Mesothelial cell of epicardium (in vitro differentiated cells): ENCODE data around the gene SLAIN2. TPM values are rescaled to one million over a fixed set of nuclear protein-coding genes. Genes with fewer than 3 reads are reported as not detected.
A peak's percentile ranks its signal among the peaks of the same experiment; 100 is the strongest.
"Not testable (repeated sequence)": the region's sequence is repeated elsewhere in the genome, so short reads cannot be mapped to it uniquely, and the experiment has no call there.

Source experiments
- DNase-seq, 2 experiments: peaks; one replicate each; pipeline ENCODE4 v3.0.0; 2021; ENCODE audit warnings: low spot score in 2 of 2; ENCODE audit not compliant: unreplicated experiment in 2 of 2
- H3K27ac Mint-ChIP-seq: 2 replicates; pipeline ENCODE4 v1.8.0; 2021; ENCODE audit warnings: mixed read lengths
- H3K27me3 Mint-ChIP-seq: 2 replicates; pipeline ENCODE4 v1.8.0; 2021; ENCODE audit warnings: low read depth, mixed read lengths
- H3K36me3 Mint-ChIP-seq: 2 replicates; pipeline ENCODE4 v1.8.0; 2021; ENCODE audit warnings: mixed read lengths
- H3K4me1 Mint-ChIP-seq: 2 replicates; pipeline ENCODE4 v1.8.0; 2021; ENCODE audit warnings: mixed read lengths
- H3K4me3 Mint-ChIP-seq: 2 replicates; pipeline ENCODE4 v1.8.0; 2021; ENCODE audit warnings: mild to moderate bottlenecking, moderate library complexity, mixed read lengths
- H3K9me3 Mint-ChIP-seq: 2 replicates; pipeline ENCODE4 v1.8.0; 2021; ENCODE audit warnings: mixed read lengths
- CTCF ChIP-seq: fragments of 200-600 bp; sonication (generic); IDR thresholded peaks from one replicate; pipeline ENCODE4 v1.5.0; 2021; ENCODE audit warnings: antibody characterized with exemption; ENCODE audit not compliant: unreplicated experiment
- total RNA-seq: library from RNA; stranded (reverse); gene quantifications from 3 replicates; pipeline ENCODE4 v1.2.1, GENCODE V29; 2021

The SLAIN2 gene
- 60.1 to 77.1 TPM (median 62.9 TPM) in 3 replicates for total RNA-seq

GRCh38 chr4:48340965-48341775 lies at the start of gene SLAIN2:
Gene SLAIN2 (plus strand): TSS chr4:48341529. CDS start chr4:48341740, 211 bp downstream.
- H3K9me3 Mint-ChIP-seq = no peaks in the 10 kb centered on the region
- peak within 1 kb of the TSS; percentile 99 for H3K27ac Mint-ChIP-seq
- peaks cover 64% of the 10 kb centered on the region for H3K4me1 Mint-ChIP-seq
- peak within 1 kb of the TSS; percentile 94 for H3K4me3 Mint-ChIP-seq
- peak; percentile 97 to 100 for DNase-seq
- peak; percentile 79 for TF ChIP-seq CTCF
- H3K36me3 Mint-ChIP-seq = no peaks in the 10 kb centered on the region
- H3K27me3 Mint-ChIP-seq = no peaks in the 10 kb centered on the region

- H3K4me1 Mint-ChIP-seq, H3K4me3 Mint-ChIP-seq, DNase-seq, H3K27ac Mint-ChIP-seq, H3K27me3 Mint-ChIP-seq, H3K9me3 Mint-ChIP-seq, H3K36me3 Mint-ChIP-seq: not testable (repeated sequence)
Observed at GRCh38 chr4:48292218-48292790, 49.0 kb upstream of the SLAIN2 start.

- no peak for DNase-seq
- no peak overlapping the region for H3K27ac Mint-ChIP-seq
- no peak overlapping the region for H3K4me3 Mint-ChIP-seq
- no peak for TF ChIP-seq CTCF
- no peaks in the 10 kb centered on the region for H3K27me3 Mint-ChIP-seq
- H3K36me3 Mint-ChIP-seq = no peaks in the 10 kb centered on the region
- no peaks in the 10 kb centered on the region for H3K4me1 Mint-ChIP-seq
- no peaks in the 10 kb centered on the region for H3K9me3 Mint-ChIP-seq
Observed at GRCh38 chr4:48295116-48295515, 46.2 kb upstream of the SLAIN2 start.

GRCh38 chr4:48296365-48296764 lies 45.0 kb upstream of the SLAIN2 start:
- Mint-ChIP-seq H3K27me3 (peaks cover under 1% of the 10 kb centered on the region), H3K9me3 (no peaks in the 10 kb centered on the region), H3K36me3 (no peaks in the 10 kb centered on the region), H3K27ac (no peak overlapping the region), H3K4me3 (no peak overlapping the region), H3K4me1 (no peaks in the 10 kb centered on the region)
- no peak for DNase-seq
- TF ChIP-seq CTCF = no peak

GRCh38 chr4:48297256-48297846 lies 44.0 kb upstream of the SLAIN2 start:
- no peak for DNase-seq
- no peaks in the 10 kb centered on the region for H3K9me3 Mint-ChIP-seq
- no peak overlapping the region for H3K4me3 Mint-ChIP-seq
- no peaks in the 10 kb centered on the region for H3K36me3 Mint-ChIP-seq
- no peaks in the 10 kb centered on the region for H3K4me1 Mint-ChIP-seq
- peaks cover 5% of the 10 kb centered on the region for H3K27me3 Mint-ChIP-seq
- TF ChIP-seq CTCF = no peak
- H3K27ac Mint-ChIP-seq = no peak overlapping the region

- no peak overlapping the region for H3K4me3 Mint-ChIP-seq
- H3K9me3 Mint-ChIP-seq = no peaks in the 10 kb centered on the region
- H3K4me1 Mint-ChIP-seq = no peaks in the 10 kb centered on the region
- TF ChIP-seq CTCF = no peak
- no peak overlapping the region for H3K27ac Mint-ChIP-seq
- H3K27me3 Mint-ChIP-seq = peaks cover 8% of the 10 kb centered on the region
- DNase-seq = no peak
- no peaks in the 10 kb centered on the region for H3K36me3 Mint-ChIP-seq
Observed at GRCh38 chr4:48299560-48299959, 41.8 kb upstream of the SLAIN2 start.
